SK-N-SH (cell line): Measurements from ENCODE around the gene PDE6B. TPM values are rescaled to one million over a fixed set of nuclear protein-coding genes. Genes with fewer than 3 reads are reported as not detected.

Experiments
- CTCF ChIA-PET: fragments of 300-600, 350-600 bp; formaldehyde crosslinking; extraction: SDS; loops from one replicate; lab custom pipeline; 2021; lab: Yijun Ruan, JAX
- POLR2A ChIA-PET: fragments of 350-600 bp; sonication (Branson Sonifier 250); formaldehyde crosslinking; extraction: SDS; loops from one replicate; lab custom pipeline; 2020; ENCODE audit warnings: antibody characterized with exemption, inconsistent platforms; lab: Yijun Ruan, JAX
- DNase-seq: peaks from one replicate; pipeline ENCODE4 v3.0.0; 2012
- H2AFZ ChIP-seq: fragments of 200-600 bp; sonication (generic); 2 replicates; pipeline ENCODE4 v1.8.1; 2016; ENCODE audit warnings: antibody characterized with exemption, mild to moderate bottlenecking, low read depth
- H3F3A ChIP-seq: fragments of 200-600 bp; sonication (generic); replicated peaks from 2 replicates; pipeline ENCODE3; 2016; ENCODE audit warnings: antibody characterized with exemption, mild to moderate bottlenecking; ENCODE audit not compliant: insufficient read depth
- H3K27ac ChIP-seq, 2 experiments: fragments of 200-500 bp in 1 of 2; fragments of 200-600 bp in 1 of 2; sonication (Bioruptor generic) in 1 of 2; sonication (generic), shearing (Covaris generic) in 1 of 2; 2 replicates each; pipeline versions ENCODE4 v1.5.1 to v1.6.1; 2014 to 2016; ENCODE audit warnings: low read depth in 2 of 2, inconsistent platforms in 1 of 2, low read length in 1 of 2, mild to moderate bottlenecking in 1 of 2, mixed read lengths in 1 of 2
- H3K27me3 ChIP-seq: fragments of 200-600 bp; sonication (generic), shearing (Covaris generic); 2 replicates; pipeline ENCODE4 v1.6.1; 2016; ENCODE audit warnings: mixed run types; ENCODE audit not compliant: insufficient read depth
- H3K36me3 ChIP-seq, 2 experiments: fragments of 200-500 bp in 1 of 2; fragments of 200-600 bp in 1 of 2; sonication (Bioruptor generic) in 1 of 2; sonication (generic) in 1 of 2; replicated peaks in 1 of 2; 2 replicates each; pipeline versions ENCODE3 to v1.5.1; 2014 to 2016; ENCODE audit warnings: low read length in 1 of 2, mild to moderate bottlenecking in 1 of 2; ENCODE audit not compliant: insufficient read depth in 2 of 2, control insufficient read depth in 1 of 2
- H3K4me1 ChIP-seq, 2 experiments: fragments of 200-500 bp in 1 of 2; fragments of 200-600 bp in 1 of 2; sonication (Bioruptor generic) in 1 of 2; sonication (generic), shearing (Covaris generic) in 1 of 2; 2 replicates each; pipeline versions ENCODE4 v1.5.1 to v1.6.1; 2014 to 2016; ENCODE audit warnings: low read depth in 1 of 2, low read length in 1 of 2, mixed run types in 1 of 2; ENCODE audit not compliant: insufficient read depth in 2 of 2, control insufficient read depth in 1 of 2
- H3K4me2 ChIP-seq: fragments of 200-600 bp; sonication (generic), shearing (Covaris generic); 2 replicates; pipeline ENCODE4 v1.6.1; 2017; ENCODE audit warnings: mixed run types
- H3K4me3 ChIP-seq, 2 experiments: fragments of 200-500 bp in 1 of 2; fragments of 200-600 bp in 1 of 2; sonication (Bioruptor generic) in 1 of 2; sonication (generic), shearing (Covaris generic) in 1 of 2; 2 replicates each; pipeline versions ENCODE4 v1.5.1 to v1.8.1; 2014 to 2016; ENCODE audit warnings: low read depth in 2 of 2, inconsistent platforms in 1 of 2, low read length in 1 of 2, mild to moderate bottlenecking in 1 of 2, mixed read lengths in 1 of 2, moderate library complexity in 1 of 2
- H3K79me2 ChIP-seq: fragments of 200-600 bp; sonication (generic); 2 replicates; pipeline ENCODE4 v1.8.1; 2017; ENCODE audit warnings: mild to moderate bottlenecking; ENCODE audit not compliant: insufficient read depth
- H3K9ac ChIP-seq: fragments of 200-600 bp; sonication (generic); 2 replicates; pipeline ENCODE4 v1.6.1; 2017; ENCODE audit warnings: mixed run types
- H3K9me2 ChIP-seq: fragments of 200-600 bp; sonication (generic); 2 replicates; pipeline ENCODE4 v1.6.1; 2017; ENCODE audit warnings: mixed run types
- H3K9me3 ChIP-seq: fragments of 200-600 bp; sonication (generic); 2 replicates; pipeline ENCODE4 v1.6.1; 2017; ENCODE audit warnings: mixed run types, mild to moderate bottlenecking, moderate library complexity
- H4K20me1 ChIP-seq: fragments of 200-600 bp; sonication (generic); 2 replicates; pipeline ENCODE4 v1.6.1; 2017; ENCODE audit warnings: mild to moderate bottlenecking, mixed run types; ENCODE audit not compliant: insufficient read depth
- CTCF ChIP-seq: fragments of 200-600 bp; sonication (generic); IDR thresholded peaks from 2 replicates; pipeline ENCODE4 v1.6.1; 2017; ENCODE audit warnings: antibody characterized with exemption, mild to moderate bottlenecking, moderate library complexity
- EP300 ChIP-seq, 2 experiments: IDR thresholded peaks; 2 replicates each; pipeline versions ENCODE4 v1.4.0 to v1.6.1; 2012; ENCODE audit warnings: borderline replicate concordance in 1 of 2, low read depth in 1 of 2, low read length in 1 of 2
- FOXJ3 ChIP-seq: sonication (generic); formaldehyde crosslinking; IDR thresholded peaks from 2 replicates; pipeline ENCODE4 v1.5.1; 2020; ENCODE audit warnings: mild to moderate bottlenecking, missing genetic modification reagents
- GABPA ChIP-seq: IDR thresholded peaks from 2 replicates; pipeline ENCODE4 v1.4.0; 2012; ENCODE audit warnings: low read depth, mild to moderate bottlenecking
- MEF2A ChIP-seq: IDR thresholded peaks from 2 replicates; pipeline ENCODE4 v1.4.0; 2012; ENCODE audit warnings: low read depth, borderline replicate concordance
- RFX5 ChIP-seq: IDR thresholded peaks from 2 replicates; pipeline ENCODE4 v1.6.1; 2012; ENCODE audit warnings: mild to moderate bottlenecking, improper control_type of control experiment, low read length
- RXRA ChIP-seq: IDR thresholded peaks from 2 replicates; pipeline ENCODE4 v1.4.0; 2012; ENCODE audit warnings: low read depth, mild to moderate bottlenecking, borderline replicate concordance
- SIN3A ChIP-seq: IDR thresholded peaks from 2 replicates; pipeline ENCODE4 v1.6.1; 2012; ENCODE audit warnings: low read depth, mild to moderate bottlenecking, low read length, moderate library complexity, borderline replicate concordance
- SMC3 ChIP-seq: IDR thresholded peaks from 2 replicates; pipeline ENCODE4 v1.6.1; 2012; ENCODE audit warnings: low read depth, low read length, improper control_type of control experiment
- TCF12 ChIP-seq: IDR thresholded peaks from 2 replicates; pipeline ENCODE4 v1.4.0; 2012
- WGBS: methylation state at CpG from one replicate; pipeline ENCODE4 v1.1.6; 2017; ENCODE audit warnings: low lambda C conversion rate; 5-methylcytosine and 5-hydroxymethylcytosine counted together
- polyA plus RNA-seq, 3 experiments: library from polyadenylated mRNA; depleted of rRNA; stranded (reverse); fragments of >200 nt; gene quantifications; 2 replicates each; pipeline ENCODE4 v1.2.3, GENCODE V29; 2012
- TF ChIP-seq, protein P1 (sequence below): fragments of 150-350 bp; IDR thresholded peaks from 2 replicates; pipeline ENCODE4 v1.6.1; 2016; ENCODE audit warnings: mild to moderate bottlenecking, low read depth, low read length
- TF ChIP-seq, protein P2 (sequence below): fragments of 150-350 bp; IDR thresholded peaks from 2 replicates; pipeline ENCODE4 v1.6.1; 2017; ENCODE audit warnings: antibody characterized with exemption, low read length, low read depth, borderline replicate concordance

The PDE6B gene
- polyA plus RNA-seq, 1 of the 3 experiments (the other 2 are of a cell fraction): 1.2 TPM

DNA sequence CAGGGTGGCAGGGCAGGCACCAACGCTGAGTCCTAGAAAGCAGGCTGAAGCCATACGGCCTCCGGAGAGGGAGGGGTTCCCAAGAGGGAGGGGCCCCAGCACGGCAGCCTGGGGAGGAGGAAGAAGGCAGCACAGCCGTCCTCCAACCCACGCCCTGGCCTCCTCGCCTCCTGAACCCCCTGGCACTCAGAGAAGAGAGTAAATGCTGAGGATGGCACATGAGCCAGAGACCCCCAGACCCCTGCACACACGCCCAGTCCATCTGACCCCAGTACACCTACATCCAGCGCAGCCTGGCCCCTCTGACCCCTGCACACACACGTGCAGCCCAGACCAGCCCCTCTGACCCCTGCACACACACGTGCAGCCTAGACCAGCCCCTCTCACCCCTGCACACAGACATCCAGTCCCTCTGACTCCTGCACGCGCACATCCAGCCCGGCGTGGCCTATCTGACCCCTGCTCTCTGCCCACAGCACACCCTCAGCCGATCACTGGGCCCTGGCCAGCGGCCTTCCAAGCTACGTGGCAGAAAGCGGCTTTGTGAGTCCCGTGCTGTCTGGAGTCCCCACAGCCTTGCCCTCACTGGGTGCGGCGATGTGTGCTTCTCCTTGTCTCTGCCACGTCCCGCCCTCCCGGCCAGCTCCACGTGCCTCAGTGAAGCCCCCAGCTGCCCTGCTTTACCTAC lies 30.2 kb downstream of the PDE6B start:
- no peak for DNase-seq
- Histone ChIP-seq H3K27me3 (peaks cover 13% of the 10 kb centered on the region; the same call in 1 of the 2 replicates), H4K20me1 (no peaks in the 10 kb centered on the region), H3K4me2 (no peak overlapping the region), H3F3A (no peaks in the 10 kb centered on the region), H3K79me2 (no peaks in the 10 kb centered on the region), H3K9me2 (no peaks in the 10 kb centered on the region), H3K27ac (no peak overlapping the region), H3K9me3 (no peaks in the 10 kb centered on the region), H3K36me3 (no peaks in the 10 kb centered on the region), H2AFZ (no peak overlapping the region), H3K9ac (no peak overlapping the region), H3K4me3 (no peak overlapping the region), H3K4me1 (peaks cover 0 to 14% of the 10 kb centered on the region in 2 experiments; a peak in 1 of 4 replicates)
- POLR2A ChIA-PET: no interaction called here
- WGBS: 70% methylated on average over 20 of the region's 26 CpGs
- CTCF ChIA-PET: interaction anchor here (0.8 kb wide), 1 partner anchor 14 kb away, joined by 3 read pairs; no protein-coding TSS in a partner anchor
- TF ChIP-seq CTCF: no peak
- TF ChIP-seq SIN3A: no peak
- TF ChIP-seq FOXJ3 (CRISPR knock-in tag): no peak
- TF ChIP-seq, protein P1, sequence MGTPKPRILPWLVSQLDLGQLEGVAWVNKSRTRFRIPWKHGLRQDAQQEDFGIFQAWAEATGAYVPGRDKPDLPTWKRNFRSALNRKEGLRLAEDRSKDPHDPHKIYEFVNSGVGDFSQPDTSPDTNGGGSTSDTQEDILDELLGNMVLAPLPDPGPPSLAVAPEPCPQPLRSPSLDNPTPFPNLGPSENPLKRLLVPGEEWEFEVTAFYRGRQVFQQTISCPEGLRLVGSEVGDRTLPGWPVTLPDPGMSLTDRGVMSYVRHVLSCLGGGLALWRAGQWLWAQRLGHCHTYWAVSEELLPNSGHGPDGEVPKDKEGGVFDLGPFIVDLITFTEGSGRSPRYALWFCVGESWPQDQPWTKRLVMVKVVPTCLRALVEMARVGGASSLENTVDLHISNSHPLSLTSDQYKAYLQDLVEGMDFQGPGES: no peak
- no peak for TF ChIP-seq TCF12
- TF ChIP-seq, protein P2, sequence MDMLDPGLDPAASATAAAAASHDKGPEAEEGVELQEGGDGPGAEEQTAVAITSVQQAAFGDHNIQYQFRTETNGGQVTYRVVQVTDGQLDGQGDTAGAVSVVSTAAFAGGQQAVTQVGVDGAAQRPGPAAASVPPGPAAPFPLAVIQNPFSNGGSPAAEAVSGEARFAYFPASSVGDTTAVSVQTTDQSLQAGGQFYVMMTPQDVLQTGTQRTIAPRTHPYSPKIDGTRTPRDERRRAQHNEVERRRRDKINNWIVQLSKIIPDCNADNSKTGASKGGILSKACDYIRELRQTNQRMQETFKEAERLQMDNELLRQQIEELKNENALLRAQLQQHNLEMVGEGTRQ: no peak
- no peak for TF ChIP-seq SMC3

DNA sequence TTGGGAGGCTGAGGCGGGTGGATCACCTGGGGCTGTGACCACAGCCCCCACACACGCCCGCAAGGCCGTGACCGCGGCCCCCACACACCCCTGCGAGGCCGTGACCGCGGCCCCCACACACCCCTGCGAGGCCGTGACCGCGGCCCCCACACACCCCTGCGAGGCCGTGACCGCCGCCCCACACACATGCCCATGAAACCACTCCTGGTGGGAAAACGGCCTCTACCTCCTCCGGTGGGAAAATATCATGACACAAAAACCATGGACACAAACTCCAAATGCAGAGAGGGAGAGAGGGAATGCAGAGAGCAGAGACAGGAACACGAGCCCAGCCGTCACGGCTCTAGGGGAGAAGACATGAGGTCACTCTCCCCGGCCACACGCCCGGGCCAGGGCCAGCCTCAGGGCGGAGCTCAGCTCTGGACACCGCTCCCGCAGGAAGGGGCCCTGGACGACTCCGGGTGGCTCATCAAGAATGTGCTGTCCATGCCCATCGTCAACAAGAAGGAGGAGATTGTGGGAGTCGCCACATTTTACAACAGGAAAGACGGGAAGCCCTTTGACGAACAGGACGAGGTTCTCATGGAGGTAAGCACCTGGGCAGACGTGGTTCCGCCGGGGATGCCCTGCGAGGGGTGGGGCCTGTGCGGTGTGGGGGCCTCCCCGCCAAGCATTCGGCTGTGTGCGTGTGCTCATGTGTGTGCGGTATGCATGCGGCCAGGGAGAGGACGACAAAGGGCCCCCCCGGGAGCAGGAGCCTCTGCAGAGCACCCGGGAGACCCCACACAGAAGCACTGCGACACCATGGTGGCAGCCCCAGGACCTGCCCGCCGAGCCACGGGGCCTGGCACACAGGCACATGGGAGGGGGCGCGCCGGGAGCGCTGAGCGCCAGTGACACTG lies 31.3 kb downstream of the PDE6B start:
- Histone ChIP-seq H3F3A (no peaks in the 10 kb centered on the region), H3K9me3 (no peaks in the 10 kb centered on the region), H4K20me1 (no peaks in the 10 kb centered on the region), H3K36me3 (no peaks in the 10 kb centered on the region), H3K27ac (no peak overlapping the region; a peak in 1 of 4 replicates), H3K4me3 (no peak overlapping the region; a peak in 1 of 4 replicates), H3K4me1 (peaks cover 0 to 14% of the 10 kb centered on the region in 2 experiments; a peak in 1 of 4 replicates), H2AFZ (no peak overlapping the region), H3K9ac (no peak overlapping the region), H3K4me2 (no peak overlapping the region), H3K79me2 (no peaks in the 10 kb centered on the region), H3K9me2 (no peaks in the 10 kb centered on the region), H3K27me3 (0 out of 2 replicates have a peak, but pooled peaks cover 6% of the 10 kb centered on the region)
- 32% methylated on average over 17 of the region's 58 CpGs for WGBS
- no peak for TF ChIP-seq EP300 (IDR thresholded peaks at IDR 0.05; ENCODE audit: borderline replicate concordance in 1 of 2, low read depth in 1 of 2, low read length in 1 of 2)
- no peak for TF ChIP-seq RXRA
- TF ChIP-seq, protein P1: no peak
- TF ChIP-seq CTCF: no peak
- TF ChIP-seq RFX5: no peak
- TF ChIP-seq GABPA: no peak
- TF ChIP-seq TCF12: no peak
- TF ChIP-seq, protein P2: no peak
- TF ChIP-seq MEF2A: no peak
- ChIA-PET POLR2A (interaction anchor here (0.7 kb wide), 1 partner anchor 53 kb away, joined by 3 read pairs; no protein-coding TSS in a partner anchor), CTCF (interaction anchor here (0.8 to 1.0 kb wide), 2 partner anchors 13 to 27 kb away, joined by 3 read pairs; no protein-coding TSS in a partner anchor)
- DNase-seq: peak; percentile 81
